ENCODE results near the gene SPECC1.

DNA sequence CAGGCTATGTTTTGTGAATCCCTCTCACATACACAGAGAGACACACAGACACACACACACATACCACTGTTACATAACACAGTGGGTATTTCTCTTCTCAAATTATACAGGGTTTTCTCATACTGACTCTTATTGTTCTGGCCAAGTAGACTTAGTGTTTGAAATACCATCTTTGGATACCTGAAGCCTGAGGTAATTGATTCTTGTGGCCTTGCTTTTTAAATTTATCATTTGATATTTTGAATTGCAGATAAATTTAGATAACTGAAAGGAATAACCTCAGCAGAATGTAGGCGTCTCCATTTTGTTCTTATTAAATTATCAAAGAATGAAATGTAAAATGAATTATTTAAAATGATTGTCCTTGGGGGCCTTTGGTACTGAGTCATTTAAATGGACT lies 234.4 kb downstream of the SPECC1 start:
- TF ChIP-seq, protein P1, sequence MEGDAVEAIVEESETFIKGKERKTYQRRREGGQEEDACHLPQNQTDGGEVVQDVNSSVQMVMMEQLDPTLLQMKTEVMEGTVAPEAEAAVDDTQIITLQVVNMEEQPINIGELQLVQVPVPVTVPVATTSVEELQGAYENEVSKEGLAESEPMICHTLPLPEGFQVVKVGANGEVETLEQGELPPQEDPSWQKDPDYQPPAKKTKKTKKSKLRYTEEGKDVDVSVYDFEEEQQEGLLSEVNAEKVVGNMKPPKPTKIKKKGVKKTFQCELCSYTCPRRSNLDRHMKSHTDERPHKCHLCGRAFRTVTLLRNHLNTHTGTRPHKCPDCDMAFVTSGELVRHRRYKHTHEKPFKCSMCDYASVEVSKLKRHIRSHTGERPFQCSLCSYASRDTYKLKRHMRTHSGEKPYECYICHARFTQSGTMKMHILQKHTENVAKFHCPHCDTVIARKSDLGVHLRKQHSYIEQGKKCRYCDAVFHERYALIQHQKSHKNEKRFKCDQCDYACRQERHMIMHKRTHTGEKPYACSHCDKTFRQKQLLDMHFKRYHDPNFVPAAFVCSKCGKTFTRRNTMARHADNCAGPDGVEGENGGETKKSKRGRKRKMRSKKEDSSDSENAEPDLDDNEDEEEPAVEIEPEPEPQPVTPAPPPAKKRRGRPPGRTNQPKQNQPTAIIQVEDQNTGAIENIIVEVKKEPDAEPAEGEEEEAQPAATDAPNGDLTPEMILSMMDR (IDR thresholded peaks at IDR 0.05): no peak
- TF ChIP-seq POLR2A (IDR thresholded peaks at IDR 0.05): no peak

All from lower leg skin (tissue), 3 donors.